HEK293 (cell line): ENCODE results near the gene PHF12.
A peak's percentile ranks its signal among the peaks of the same experiment; 100 is the strongest.

Source experiments
- CTCF ChIA-PET: fragments of 350-600 bp; formaldehyde crosslinking; extraction: SDS; loops from one replicate; lab custom pipeline; 2021; ENCODE audit warnings: antibody characterized with exemption; lab: Yijun Ruan, JAX
- POLR2A ChIA-PET: fragments of 300-600 bp; formaldehyde crosslinking; extraction: SDS; loops from one replicate; lab custom pipeline; 2020; ENCODE audit warnings: antibody characterized with exemption, inconsistent platforms; lab: Yijun Ruan, JAX
- H3K27ac ChIP-seq: fragments of 200-500 bp; sonication (Bioruptor generic); 2 replicates; pipeline ENCODE4 v1.5.1; 2014; ENCODE audit warnings: low read depth, low read length, control low read depth, inconsistent platforms; ENCODE audit errors: extremely low read depth
- H3K36me3 ChIP-seq, 2 experiments: fragments of 200-500 bp in 1 of 2; sonication (Bioruptor generic) in 1 of 2; 1 replicate in 1 of 2; 2 replicates in 1 of 2; pipeline ENCODE4 v1.5.1; 2014 to 2017; ENCODE audit warnings: inconsistent platforms in 2 of 2, low read length in 2 of 2; ENCODE audit not compliant: control insufficient read depth in 2 of 2, insufficient read depth in 1 of 2
- H3K4me1 ChIP-seq: fragments of 200-500 bp; sonication (Bioruptor generic); 2 replicates; pipeline ENCODE4 v1.5.1; 2014; ENCODE audit warnings: mild to moderate bottlenecking, low read length, inconsistent platforms; ENCODE audit not compliant: control insufficient read depth, insufficient read depth
- H3K4me3 ChIP-seq: 2 replicates; pipeline ENCODE4 v1.5.1; 2011; ENCODE audit warnings: low read depth, mild to moderate bottlenecking, control low read depth, low read length, moderate library complexity
- H3K9me3 ChIP-seq: fragments of 200-500 bp; sonication (Bioruptor generic); 2 replicates; pipeline ENCODE4 v1.5.1; 2014; ENCODE audit warnings: low read depth, low read length, inconsistent platforms; ENCODE audit not compliant: control insufficient read depth, insufficient read depth
- GLIS1 ChIP-seq: fragments of 450-650 bp; formaldehyde crosslinking; IDR thresholded peaks from 2 replicates; pipeline ENCODE4 v1.5.1; 2016; ENCODE audit warnings: missing biosample characterization, missing genetic modification characterization
- GLIS2 ChIP-seq: fragments of 450-650 bp; formaldehyde crosslinking; IDR thresholded peaks from 2 replicates; pipeline ENCODE4 v1.5.1; 2016; ENCODE audit warnings: missing biosample characterization, missing genetic modification characterization
- INSM2 ChIP-seq: fragments of 450-650 bp; formaldehyde crosslinking; IDR thresholded peaks from 2 replicates; pipeline ENCODE4 v1.5.1; 2016; ENCODE audit warnings: missing biosample characterization, missing genetic modification characterization
- KLF9 ChIP-seq: fragments of 450-650 bp; formaldehyde crosslinking; IDR thresholded peaks from 2 replicates; pipeline ENCODE4 v1.5.1; 2016; ENCODE audit warnings: missing biosample characterization, missing genetic modification characterization, low read depth
- MEIS1 ChIP-seq: sonication (generic); formaldehyde crosslinking; IDR thresholded peaks from 2 replicates; pipeline ENCODE4 v1.8.1; 2022; ENCODE audit warnings: missing genetic modification reagents, mild to moderate bottlenecking, borderline replicate concordance
- OSR2 ChIP-seq: fragments of 450-650 bp; formaldehyde crosslinking; IDR thresholded peaks from 2 replicates; pipeline ENCODE4 v1.5.1; 2016; ENCODE audit warnings: missing biosample characterization, missing genetic modification characterization
- PBX3 ChIP-seq: sonication (generic); formaldehyde crosslinking; IDR thresholded peaks from 2 replicates; pipeline ENCODE4 v1.8.1; 2022; ENCODE audit warnings: mild to moderate bottlenecking, moderate library complexity, missing genetic modification reagents
- PRDM4 ChIP-seq: fragments of 450-650 bp; formaldehyde crosslinking; IDR thresholded peaks from 2 replicates; pipeline ENCODE4 v1.5.1; 2017; ENCODE audit warnings: missing biosample characterization, missing genetic modification characterization
- PRDM6 ChIP-seq: fragments of 450-650 bp; formaldehyde crosslinking; IDR thresholded peaks from 2 replicates; pipeline ENCODE4 v1.5.1; 2017; ENCODE audit warnings: missing biosample characterization, missing genetic modification characterization
- SCRT1 ChIP-seq: fragments of 450-650 bp; formaldehyde crosslinking; IDR thresholded peaks from 2 replicates; pipeline ENCODE4 v1.5.1; 2016; ENCODE audit warnings: missing biosample characterization, missing genetic modification characterization, borderline replicate concordance
- SP7 ChIP-seq: fragments of 450-650 bp; formaldehyde crosslinking; IDR thresholded peaks from 2 replicates; pipeline ENCODE4 v1.5.1; 2016; ENCODE audit warnings: missing biosample characterization, missing genetic modification characterization
- ZFP3 ChIP-seq: fragments of 450-650 bp; formaldehyde crosslinking; IDR thresholded peaks from 2 replicates; pipeline ENCODE4 v1.5.1; 2016; ENCODE audit warnings: low read depth, missing biosample characterization, missing genetic modification characterization
- ZNF16 ChIP-seq: fragments of 450-650 bp; formaldehyde crosslinking; IDR thresholded peaks from 2 replicates; pipeline ENCODE4 v1.5.1; 2016; ENCODE audit warnings: low read depth, missing biosample characterization, missing genetic modification characterization
- ZNF169 ChIP-seq: fragments of 450-650 bp; formaldehyde crosslinking; IDR thresholded peaks from 2 replicates; pipeline ENCODE4 v1.5.1; 2016; ENCODE audit warnings: missing biosample characterization, missing genetic modification characterization
- ZNF175 ChIP-seq: fragments of 450-650 bp; formaldehyde crosslinking; IDR thresholded peaks from 2 replicates; pipeline ENCODE4 v1.5.1; 2016; ENCODE audit warnings: missing biosample characterization, missing genetic modification characterization
- ZNF366 ChIP-seq: fragments of 450-650 bp; formaldehyde crosslinking; conservative IDR thresholded peaks from 2 replicates; pipeline ENCODE4 v1.5.1; 2016; ENCODE audit warnings: missing biosample characterization, missing genetic modification characterization
- ZNF394 ChIP-seq: fragments of 450-650 bp; formaldehyde crosslinking; IDR thresholded peaks from 2 replicates; pipeline ENCODE4 v1.5.1; 2016; ENCODE audit warnings: missing biosample characterization, missing genetic modification characterization, mild to moderate bottlenecking, moderate library complexity, borderline replicate concordance
- ZNF433 ChIP-seq: fragments of 450-650 bp; formaldehyde crosslinking; IDR thresholded peaks from 2 replicates; pipeline ENCODE4 v1.5.1; 2016; ENCODE audit warnings: missing biosample characterization, missing genetic modification characterization, low read depth
- ZNF518A ChIP-seq: fragments of 450-650 bp; formaldehyde crosslinking; conservative IDR thresholded peaks from 2 replicates; pipeline ENCODE4 v1.5.1; 2016; ENCODE audit warnings: low read depth, missing biosample characterization, missing genetic modification characterization
- ZNF571 ChIP-seq: fragments of 450-650 bp; formaldehyde crosslinking; IDR thresholded peaks from 2 replicates; pipeline ENCODE4 v1.5.0; 2017; ENCODE audit warnings: missing biosample characterization, missing genetic modification characterization
- ZNF580 ChIP-seq: fragments of 450-650 bp; formaldehyde crosslinking; IDR thresholded peaks from 2 replicates; pipeline ENCODE4 v1.5.1; 2016; ENCODE audit warnings: missing biosample characterization, missing genetic modification characterization
- ZNF585B ChIP-seq: fragments of 450-650 bp; formaldehyde crosslinking; IDR thresholded peaks from 2 replicates; pipeline ENCODE4 v1.5.1; 2016; ENCODE audit warnings: missing biosample characterization, missing genetic modification characterization
- ZNF776 ChIP-seq: fragments of 450-650 bp; formaldehyde crosslinking; IDR thresholded peaks from 2 replicates; pipeline ENCODE4 v1.5.0; 2017; ENCODE audit warnings: missing biosample characterization, missing genetic modification characterization, borderline replicate concordance

The PHF12 gene

GRCh38 chr17:28867276-28867675 lies 84.0 kb downstream of the PHF12 start (continued):
- no peak for TF ChIP-seq ZNF580 (tag by site-specific recombination)
- no peak for TF ChIP-seq SCRT1
- no peak for TF ChIP-seq PBX3 (CRISPR knock-in tag)
- TF ChIP-seq ZNF585B (tag by site-specific recombination) = no peak
- TF ChIP-seq ZNF366 (tag by site-specific recombination) = no peak
- no peak for TF ChIP-seq PRDM6 (tag by site-specific recombination)
- no peak for TF ChIP-seq ZNF169

- POLR2A ChIA-PET = interaction anchor here (1.3 kb wide), 1 partner anchor 147 kb away, joined by 6 read pairs; the partner anchor contains the start of gene RPL23A
- Histone ChIP-seq H3K36me3 (peaks cover 0 to 8% of the 10 kb centered on the region in 2 experiments; a peak in 1 of 3 replicates), H3K4me3 (no peak overlapping the region), H3K27ac (no peak overlapping the region), H3K4me1 (no peaks in the 10 kb centered on the region), H3K9me3 (no peaks in the 10 kb centered on the region)
- CTCF ChIA-PET = interaction anchor here (0.7 to 4.7 kb wide), 3 partner anchors 12 to 103 kb away, joined by 3 to 23 read pairs (median 3); partner anchors contain the start of gene ERAL1
- TF ChIP-seq ZNF16 (no peak), ZNF776 (tag by site-specific recombination) (no peak), GLIS1 (tag by site-specific recombination) (peak; percentile 85), ZNF433 (tag by site-specific recombination) (no peak), ZNF175 (tag by site-specific recombination) (no peak), SP7 (tag by site-specific recombination) (0 out of 2 replicates have a peak, but pooled peaks have one; percentile 22), ZNF571 (tag by site-specific recombination) (no peak), MEIS1 (CRISPR knock-in tag) (no peak), INSM2 (tag by site-specific recombination) (0 out of 2 replicates have a peak, but pooled peaks have one; percentile 12), PRDM4 (tag by site-specific recombination) (no peak), ZNF518A (tag by site-specific recombination) (no peak), GLIS2 (tag by site-specific recombination) (0 out of 2 replicates have a peak, but pooled peaks have one; percentile 23), KLF9 (tag by site-specific recombination) (no peak), ZFP3 (tag by site-specific recombination) (no peak), OSR2 (tag by site-specific recombination) (0 out of 2 replicates have a peak, but pooled peaks have one; percentile 28), ZNF585B (tag by site-specific recombination) (no peak), ZNF366 (tag by site-specific recombination) (no peak), ZNF394 (tag by site-specific recombination) (no peak)
These were observed 85.2 kb downstream of the PHF12 start for GRCh38 chr17:28865946-28866752.
